Panc1 (cell line): ENCODE results near the gene TTBK1.

Experiments
- POLR2AphosphoS5 ChIP-seq: IDR thresholded peaks from 2 replicates; pipeline ENCODE4 v1.6.1; 2012; ENCODE audit warnings: mild to moderate bottlenecking, low read depth, low read length, moderate library complexity
- REST ChIP-seq, 2 experiments: IDR thresholded peaks; 2 replicates each; pipeline ENCODE4 v1.6.1; 2011 to 2012; ENCODE audit warnings: low read depth in 2 of 2, control low read depth in 1 of 2, low read length in 1 of 2, mild to moderate bottlenecking in 1 of 2, moderate library complexity in 1 of 2; ENCODE audit not compliant: insufficient read depth in 1 of 2
- TCF7L2 ChIP-seq: IDR thresholded peaks from 2 replicates; pipeline ENCODE4 v1.6.1; 2011; ENCODE audit warnings: mild to moderate bottlenecking, low read depth, low read length, inconsistent platforms
- TF ChIP-seq, protein P1 (sequence below): fragments of 450-650 bp; IDR thresholded peaks from 2 replicates; pipeline ENCODE4 v1.5.1; 2017; ENCODE audit warnings: mild to moderate bottlenecking

- TF ChIP-seq POLR2AphosphoS5: no peak
- TF ChIP-seq, protein P1, sequence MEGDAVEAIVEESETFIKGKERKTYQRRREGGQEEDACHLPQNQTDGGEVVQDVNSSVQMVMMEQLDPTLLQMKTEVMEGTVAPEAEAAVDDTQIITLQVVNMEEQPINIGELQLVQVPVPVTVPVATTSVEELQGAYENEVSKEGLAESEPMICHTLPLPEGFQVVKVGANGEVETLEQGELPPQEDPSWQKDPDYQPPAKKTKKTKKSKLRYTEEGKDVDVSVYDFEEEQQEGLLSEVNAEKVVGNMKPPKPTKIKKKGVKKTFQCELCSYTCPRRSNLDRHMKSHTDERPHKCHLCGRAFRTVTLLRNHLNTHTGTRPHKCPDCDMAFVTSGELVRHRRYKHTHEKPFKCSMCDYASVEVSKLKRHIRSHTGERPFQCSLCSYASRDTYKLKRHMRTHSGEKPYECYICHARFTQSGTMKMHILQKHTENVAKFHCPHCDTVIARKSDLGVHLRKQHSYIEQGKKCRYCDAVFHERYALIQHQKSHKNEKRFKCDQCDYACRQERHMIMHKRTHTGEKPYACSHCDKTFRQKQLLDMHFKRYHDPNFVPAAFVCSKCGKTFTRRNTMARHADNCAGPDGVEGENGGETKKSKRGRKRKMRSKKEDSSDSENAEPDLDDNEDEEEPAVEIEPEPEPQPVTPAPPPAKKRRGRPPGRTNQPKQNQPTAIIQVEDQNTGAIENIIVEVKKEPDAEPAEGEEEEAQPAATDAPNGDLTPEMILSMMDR: no peak
- TF ChIP-seq REST (IDR thresholded peaks at IDR 0.05; ENCODE audit: insufficient read depth in 1 of 2, low read depth in 2 of 2, low read length in 1 of 2): no peak
- TF ChIP-seq TCF7L2: no peak
Measured at GRCh38 chr6:43231735-43232450, 11.4 kb upstream of the TTBK1 start.
